GM10847 (cell line): ENCODE measurements around the gene RRP15.

ENCODE experiments used
- POLR2A ChIP-seq: IDR thresholded peaks from 2 replicates; pipeline ENCODE4 v1.6.1; 2011; ENCODE audit not compliant: insufficient read length; ENCODE audit errors: extremely low read depth

RRP15 gene

DNA sequence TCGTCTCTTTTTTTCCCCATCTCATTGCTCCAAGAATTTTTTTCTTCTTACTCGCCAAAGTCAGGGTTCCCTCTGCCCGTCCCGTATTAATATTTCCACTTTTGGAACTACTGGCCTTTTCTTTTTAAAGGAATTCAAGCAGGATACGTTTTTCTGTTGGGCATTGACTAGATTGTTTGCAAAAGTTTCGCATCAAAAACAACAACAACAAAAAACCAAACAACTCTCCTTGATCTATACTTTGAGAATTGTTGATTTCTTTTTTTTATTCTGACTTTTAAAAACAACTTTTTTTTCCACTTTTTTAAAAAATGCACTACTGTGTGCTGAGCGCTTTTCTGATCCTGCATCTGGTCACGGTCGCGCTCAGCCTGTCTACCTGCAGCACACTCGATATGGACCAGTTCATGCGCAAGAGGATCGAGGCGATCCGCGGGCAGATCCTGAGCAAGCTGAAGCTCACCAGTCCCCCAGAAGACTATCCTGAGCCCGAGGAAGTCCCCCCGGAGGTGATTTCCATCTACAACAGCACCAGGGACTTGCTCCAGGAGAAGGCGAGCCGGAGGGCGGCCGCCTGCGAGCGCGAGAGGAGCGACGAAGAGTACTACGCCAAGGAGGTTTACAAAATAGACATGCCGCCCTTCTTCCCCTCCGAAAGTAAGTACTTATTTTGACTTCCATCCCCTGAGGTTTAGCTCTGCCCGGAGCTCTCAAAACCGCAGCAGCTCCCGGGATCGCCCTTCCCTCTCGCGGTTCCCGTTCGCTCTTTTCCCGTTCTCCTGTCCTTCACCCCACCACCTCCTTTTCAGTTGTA is 61.5 kb downstream of the RRP15 start:
- no peak for TF ChIP-seq POLR2A

DNA sequence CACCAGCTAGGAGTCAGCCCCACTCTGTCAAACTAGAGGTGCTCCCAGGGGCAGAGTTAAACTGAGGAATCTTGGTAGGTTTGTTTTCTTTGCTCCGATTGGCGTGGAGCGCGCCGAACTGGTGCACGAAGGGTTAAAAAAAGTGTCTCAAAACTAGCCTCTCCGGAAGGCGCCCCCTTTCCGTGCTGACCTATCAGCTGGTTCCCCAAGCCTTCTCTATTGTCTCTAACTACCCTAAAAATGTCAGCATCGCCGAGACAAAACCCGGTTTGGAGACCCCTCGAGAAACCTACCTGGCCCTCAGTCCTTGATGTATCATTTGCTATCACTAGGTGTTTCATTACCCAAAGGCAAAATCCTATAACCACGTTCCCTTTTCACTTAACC is 62.2 kb downstream of the RRP15 start:
- TF ChIP-seq POLR2A: no peak

DNA sequence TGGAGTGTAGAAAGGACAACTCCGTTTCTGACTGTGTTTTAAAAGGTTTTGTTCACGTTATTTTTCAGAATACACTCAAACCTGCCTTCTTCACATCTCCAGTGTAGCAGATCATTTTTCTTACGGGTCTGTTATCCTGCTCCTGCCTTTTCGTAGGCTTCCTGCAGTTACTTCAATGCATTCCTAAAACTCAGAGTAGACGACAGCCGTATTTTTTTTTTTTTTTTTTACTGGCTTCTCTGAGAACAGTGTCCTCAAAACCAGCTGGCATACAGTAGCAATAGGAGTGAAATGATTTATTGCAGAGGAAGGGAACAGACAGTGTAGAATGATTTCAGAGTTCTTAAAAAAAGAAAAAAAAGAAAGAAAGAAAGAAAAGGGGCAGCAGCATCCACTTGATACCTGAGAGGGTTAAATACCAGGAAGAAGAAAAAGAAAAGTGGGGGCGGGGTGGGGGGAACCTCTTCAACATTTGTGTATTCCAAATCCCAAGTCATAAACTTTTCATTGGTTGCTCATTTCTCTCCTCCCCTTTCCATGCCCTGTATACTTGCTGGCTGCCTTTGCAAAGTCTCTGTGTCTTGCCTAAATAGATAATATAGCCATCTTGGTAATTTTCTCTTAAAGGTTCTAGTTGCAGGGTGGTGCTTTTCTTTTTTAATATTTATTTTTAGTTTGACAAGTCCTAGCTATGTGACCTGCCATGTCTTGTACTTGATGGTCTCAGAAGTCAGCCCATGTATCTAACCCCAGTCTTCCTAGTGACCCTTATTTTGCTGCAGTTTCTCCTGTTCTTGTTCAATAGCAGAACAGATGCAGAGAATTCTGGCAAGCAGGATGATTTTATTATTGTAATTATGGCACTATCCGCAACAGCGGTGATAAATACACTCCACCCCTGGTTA is 62.9 kb downstream of the RRP15 start:
- TF ChIP-seq POLR2A: no peak

DNA sequence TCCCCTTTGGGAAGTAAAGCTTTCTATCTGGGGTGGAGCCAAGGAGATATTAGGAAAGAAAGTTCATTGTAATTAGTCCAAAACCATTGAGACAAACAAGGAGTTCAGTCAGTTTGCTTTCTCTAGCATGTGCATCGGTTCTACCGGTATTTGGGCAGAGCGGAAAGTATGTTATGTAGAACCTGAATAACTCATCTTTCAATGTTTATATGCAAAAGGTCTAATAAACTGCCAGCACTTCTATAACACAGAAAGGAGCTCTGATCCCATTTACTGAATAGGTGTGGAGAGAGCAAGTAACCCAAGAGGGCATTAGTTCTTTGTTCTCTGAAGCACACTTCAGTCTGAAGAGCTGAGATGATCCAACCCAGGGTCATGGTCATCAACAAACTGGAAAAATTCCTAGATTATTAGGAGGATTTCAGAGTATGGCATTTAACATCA is 63.6 kb downstream of the RRP15 start:
- no peak for TF ChIP-seq POLR2A

DNA sequence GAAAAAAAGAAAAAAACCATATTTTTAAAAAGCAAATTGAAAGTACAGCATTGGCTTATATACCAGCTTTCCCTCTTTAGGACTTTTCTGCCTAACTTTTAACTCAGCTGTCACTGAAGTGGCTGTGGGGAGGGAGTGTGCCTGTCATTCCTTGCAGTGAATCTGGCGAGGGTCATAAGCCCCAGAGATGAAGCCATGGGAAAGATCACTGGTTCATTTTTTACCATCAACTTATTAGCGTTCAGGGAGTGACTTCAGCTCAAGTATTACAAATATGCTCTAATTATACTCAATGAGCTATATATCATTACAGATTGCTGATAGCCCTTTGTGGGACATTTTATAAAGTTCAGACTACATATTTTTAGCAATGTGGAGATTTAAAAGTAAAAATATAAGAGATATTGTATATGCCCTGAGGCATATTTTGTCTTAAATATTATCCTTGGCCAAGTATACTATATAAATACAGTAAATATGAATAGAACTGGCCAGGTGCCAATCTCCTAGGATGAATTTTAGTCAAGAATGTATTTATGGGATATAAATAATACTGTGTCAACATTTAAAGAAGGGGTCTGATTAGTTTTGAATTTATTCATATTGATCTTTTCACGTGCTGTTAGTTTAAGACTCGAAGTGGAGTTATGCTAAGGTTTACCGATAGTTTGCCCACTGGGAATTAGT is 64.4 kb downstream of the RRP15 start:
- TF ChIP-seq POLR2A: no peak

DNA sequence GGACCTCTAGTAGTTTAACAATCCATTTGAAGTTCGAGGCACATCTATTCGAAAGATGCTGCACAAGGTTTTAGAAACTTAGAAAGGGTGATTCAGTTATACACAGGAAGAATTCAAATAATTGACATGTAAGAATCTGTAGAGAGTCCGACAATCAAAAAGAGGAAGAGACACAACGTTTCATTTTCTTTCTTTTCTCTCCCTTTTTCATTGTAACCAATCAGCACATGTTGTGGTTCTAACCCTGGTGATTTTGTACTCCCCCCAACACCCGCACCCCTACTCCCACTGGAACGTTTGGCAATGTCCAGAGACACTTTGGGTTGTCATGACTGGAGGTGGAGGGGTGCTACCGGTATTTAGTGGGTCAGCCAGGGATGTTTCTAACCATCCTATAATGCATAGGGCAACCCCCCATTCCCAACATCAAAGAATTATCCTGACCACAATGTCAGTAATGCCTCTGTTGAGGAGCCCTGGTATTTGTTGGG is 65.0 kb downstream of the RRP15 start:
- no peak for TF ChIP-seq POLR2A

DNA sequence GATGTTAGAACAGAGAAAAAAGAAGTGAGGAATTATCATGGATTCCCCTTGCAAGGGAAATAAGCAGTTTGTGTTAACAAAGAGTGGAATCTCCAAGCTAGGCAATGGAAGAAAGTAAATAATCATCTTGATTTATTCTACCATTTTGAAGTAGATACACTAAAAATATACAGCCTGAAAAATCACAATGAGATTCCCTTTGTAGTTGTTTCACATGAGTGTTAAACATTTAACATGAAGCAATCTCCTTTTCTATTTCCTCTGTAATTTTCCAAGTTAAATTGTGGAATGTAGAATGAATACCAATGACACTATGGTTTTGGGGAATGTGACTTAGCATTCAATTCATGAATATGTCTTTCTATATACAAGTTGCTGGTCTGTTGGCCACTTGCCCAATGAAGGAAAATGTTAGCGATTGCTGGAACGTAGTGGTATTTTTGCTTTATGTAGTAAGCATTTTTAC is 65.7 kb downstream of the RRP15 start:
- no peak for TF ChIP-seq POLR2A

DNA sequence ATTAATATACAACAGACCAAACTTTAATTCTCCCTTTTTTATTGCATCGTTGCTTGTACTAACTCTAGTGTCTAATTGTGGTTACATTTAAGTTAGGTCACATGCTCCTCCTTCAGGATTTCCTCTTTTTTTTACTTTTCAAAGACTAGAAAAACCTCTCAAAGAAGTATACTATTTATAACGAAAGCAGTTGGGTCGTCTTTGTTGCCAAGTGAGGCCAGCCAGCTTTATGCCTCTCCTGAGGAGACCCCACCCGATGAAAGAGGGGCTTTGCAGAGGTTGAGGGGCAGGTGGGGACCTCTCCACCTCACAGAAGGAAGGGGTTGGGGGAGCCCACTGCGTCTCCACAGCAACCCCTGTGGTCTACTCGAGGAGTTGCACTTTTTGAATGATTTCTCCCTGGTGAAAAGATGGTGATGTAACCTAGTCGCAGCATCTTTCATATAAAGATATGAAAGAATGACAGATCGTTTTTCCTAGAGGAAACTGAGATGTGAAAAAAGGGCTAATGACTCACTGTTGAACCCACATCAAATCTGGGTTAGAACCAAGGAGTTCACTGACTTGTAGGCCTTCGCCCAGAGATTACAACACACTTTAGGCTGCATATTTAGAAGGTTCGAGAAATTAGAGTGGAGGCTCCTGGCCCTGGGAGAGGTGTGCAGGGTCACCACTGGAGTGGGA is 66.4 kb downstream of the RRP15 start:
- no peak for TF ChIP-seq POLR2A

DNA sequence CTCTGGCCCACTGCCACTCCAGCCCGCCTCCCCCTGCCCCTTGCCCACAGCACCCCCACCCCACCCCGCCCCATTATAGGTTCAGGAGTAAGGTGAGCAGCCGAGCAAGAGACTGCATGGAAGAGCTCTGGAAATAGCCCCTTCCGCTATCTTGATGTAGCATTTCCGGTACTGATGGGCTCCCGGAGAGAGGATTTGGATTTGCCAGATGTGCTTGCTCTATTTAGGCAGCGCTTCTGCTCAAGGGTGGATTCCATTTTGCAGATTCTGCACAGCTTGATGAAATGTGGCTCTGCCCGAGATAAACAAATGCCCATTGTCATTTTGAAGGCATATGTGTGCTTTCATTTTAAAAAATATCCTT is 67.0 kb downstream of the RRP15 start:
- TF ChIP-seq POLR2A: no peak

DNA sequence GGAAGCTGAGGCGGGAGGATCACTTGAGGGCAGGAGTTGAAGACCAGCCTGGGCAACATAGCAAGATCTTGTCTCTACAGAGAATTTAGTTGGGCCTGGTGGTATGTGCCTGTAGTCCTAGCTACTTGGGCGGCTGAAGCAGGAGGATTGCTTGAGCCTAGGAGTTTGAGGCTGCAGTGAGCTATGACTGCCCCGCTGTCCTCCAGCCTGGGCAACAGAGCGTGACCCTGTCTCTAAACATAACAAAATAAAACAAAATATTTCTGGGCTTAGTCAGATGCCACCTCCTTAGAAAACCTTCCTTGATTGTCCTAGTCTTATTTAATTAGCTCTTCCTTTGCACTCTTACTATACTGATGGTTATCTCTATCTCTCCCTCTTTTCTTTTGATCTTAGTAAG is 68.6 kb downstream of the RRP15 start:
- no peak for TF ChIP-seq POLR2A

DNA sequence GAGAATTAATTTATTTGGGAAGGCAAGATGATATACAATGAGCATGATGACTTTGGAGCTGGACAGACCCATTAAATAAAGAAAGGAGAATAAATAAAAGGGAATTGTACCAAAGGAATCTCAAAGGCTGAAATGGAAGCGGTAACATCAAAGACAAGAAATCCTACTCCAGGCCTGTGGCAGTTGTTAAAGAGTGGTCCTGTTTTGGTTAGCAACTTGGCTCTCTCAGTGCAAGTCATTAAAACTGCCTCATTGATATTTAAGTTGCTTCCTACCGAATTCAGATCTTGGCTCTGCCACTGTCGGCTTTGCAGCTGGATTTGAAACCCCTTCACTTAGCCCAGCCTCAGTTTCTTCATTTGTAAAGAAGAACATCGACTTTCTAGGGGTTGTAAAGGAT is 70.2 kb downstream of the RRP15 start:
- no peak for TF ChIP-seq POLR2A

DNA sequence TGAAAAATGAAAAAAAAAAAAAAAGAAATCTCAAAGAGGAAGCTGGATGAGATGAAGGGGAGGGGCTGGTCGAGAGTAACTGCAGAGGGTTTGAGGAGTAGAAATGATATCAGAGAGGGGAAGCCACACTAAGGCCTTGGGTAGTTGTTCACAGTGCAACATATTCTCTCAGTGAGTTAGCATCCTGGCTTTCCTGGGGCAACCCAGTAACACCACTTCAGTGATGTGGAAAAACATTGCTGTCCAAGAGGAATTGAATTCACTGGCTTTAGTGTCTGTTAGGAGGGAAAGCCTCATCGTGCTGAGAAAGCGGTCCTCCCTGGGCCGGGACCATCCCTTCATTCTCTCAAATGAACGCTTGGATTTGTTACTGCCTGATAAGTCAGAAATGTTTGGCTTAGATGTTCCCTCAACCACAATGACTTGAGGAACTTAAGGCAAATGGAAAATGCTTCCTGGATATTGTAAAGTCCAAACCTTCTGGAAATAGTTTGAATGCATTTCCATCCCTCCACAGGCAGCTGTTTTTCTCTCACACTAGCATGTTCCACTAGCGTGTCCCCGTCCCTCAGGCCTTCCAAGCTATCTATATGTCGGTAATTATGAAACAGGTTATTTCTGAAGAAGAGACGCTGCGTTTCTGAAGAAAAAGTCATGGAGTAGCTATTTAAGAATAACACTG is 72.3 kb downstream of the RRP15 start:
- TF ChIP-seq POLR2A: no peak

DNA sequence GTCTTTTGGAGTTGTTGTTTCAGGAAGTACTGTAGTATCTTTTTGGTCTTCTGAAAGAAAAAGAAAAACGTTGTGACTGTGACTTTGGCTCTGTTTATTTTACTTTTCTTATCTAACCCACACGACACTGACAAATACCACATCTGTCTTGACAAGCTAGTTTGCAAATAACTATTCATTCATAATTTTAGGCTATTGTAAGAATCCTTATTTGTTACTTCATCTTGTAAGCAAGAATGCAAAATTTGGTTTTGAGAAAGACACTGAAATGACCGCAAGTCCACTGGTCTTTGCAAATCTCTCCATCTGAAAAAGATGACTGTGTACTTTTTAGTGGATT is 72.8 kb downstream of the RRP15 start:
- no peak for TF ChIP-seq POLR2A

DNA sequence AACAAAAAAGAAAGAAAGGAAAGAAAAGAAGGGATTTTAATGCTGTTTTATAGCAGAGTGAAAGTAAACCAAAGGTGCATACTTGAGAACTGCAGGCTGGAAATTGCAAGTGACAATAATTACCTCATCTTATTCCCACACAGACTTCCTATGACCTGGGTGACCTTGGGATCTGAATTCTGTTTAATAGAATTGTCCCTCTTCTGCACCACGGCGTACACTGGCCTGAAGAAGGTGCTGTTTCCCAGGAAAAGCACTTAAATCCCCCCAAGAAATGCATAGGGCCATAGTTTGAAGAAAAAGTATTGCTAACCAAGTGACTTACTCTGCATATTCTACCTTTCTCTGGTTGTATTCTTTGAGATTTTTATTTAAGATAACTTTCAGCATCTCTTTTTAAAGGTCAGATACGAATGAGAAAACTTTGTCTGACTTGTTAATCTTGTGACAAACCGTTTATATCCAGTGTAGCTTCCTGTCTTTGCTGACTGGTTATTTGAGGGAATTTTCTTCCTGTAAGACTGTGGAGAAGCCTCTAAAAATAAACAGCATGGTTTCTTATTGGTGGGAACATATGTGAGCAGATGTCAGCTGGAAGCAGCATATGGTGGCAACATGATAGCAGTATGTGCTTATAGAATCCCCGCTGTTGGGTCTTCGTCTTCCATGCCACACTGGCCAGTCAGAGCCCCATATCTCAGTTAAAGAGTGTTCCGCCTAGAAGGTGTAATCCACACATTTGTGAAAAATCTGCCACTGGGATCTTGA is 76.4 kb downstream of the RRP15 start:
- TF ChIP-seq POLR2A: no peak
